ENCODE results near the gene WDR54. TPM values are rescaled to one million over a fixed set of nuclear protein-coding genes. Genes with fewer than 3 reads are reported as not detected.
"Not testable (repeated sequence)": the region's sequence is repeated elsewhere in the genome, so short reads cannot be mapped to it uniquely, and the experiment has no call there.

The WDR54 gene
- polyA plus RNA-seq, 2 of the 4 experiments (the other 2 are of a cell fraction), result 47.4 to 62.5 TPM

DNA sequence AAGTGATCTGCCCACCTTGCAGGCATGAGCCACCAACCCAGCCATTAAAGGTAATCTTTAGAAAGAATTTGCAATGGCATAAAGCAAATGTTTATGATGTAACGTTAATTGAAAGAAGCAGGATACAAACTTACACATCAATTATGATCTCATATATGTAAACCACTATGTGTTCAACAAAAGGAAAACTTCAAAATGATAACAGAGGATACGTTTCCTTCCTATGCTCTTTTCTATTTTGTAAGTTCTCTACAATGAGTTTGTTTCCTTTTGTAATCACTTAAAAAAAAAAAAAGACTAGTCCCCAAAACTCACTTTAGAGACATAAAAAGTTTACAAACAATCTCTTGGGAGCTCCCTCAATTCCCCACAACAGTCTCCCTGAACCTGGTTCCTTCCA lies 1.5 kb upstream of the WDR54 start:
- no peak for DNase-seq (ENCODE audit: low read depth in 1 of 2, low spot score in 1 of 2)
- peaks cover 6% of the 10 kb centered on the region; the same call in 1 of the 3 replicates for H3K4me1 ChIP-seq
- no peak for FAIRE-seq
- H3K4me2 ChIP-seq, result no peak overlapping the region; the same call in 2 of the 3 replicates
- TF ChIP-seq SREBF2 (IDR thresholded peaks at IDR 0.05), result no peak
- TF ChIP-seq, protein P1, sequence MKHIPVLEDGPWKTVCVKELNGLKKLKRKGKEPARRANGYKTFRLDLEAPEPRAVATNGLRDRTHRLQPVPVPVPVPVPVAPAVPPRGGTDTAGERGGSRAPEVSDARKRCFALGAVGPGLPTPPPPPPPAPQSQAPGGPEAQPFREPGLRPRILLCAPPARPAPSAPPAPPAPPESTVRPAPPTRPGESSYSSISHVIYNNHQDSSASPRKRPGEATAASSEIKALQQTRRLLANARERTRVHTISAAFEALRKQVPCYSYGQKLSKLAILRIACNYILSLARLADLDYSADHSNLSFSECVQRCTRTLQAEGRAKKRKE (CRISPR knock-in tag; IDR thresholded peaks at IDR 0.05; ENCODE audit: low read depth), result no peak
- TF ChIP-seq JUN (IDR thresholded peaks at IDR 0.05), result no peak
- TF ChIP-seq, protein P2, sequence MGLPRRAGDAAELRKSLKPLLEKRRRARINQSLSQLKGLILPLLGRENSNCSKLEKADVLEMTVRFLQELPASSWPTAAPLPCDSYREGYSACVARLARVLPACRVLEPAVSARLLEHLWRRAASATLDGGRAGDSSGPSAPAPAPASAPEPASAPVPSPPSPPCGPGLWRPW (IDR thresholded peaks at IDR 0.05), result no peak
- no peak for TF ChIP-seq SMC3 (IDR thresholded peaks at IDR 0.05)
- TF ChIP-seq TFCP2L1 (CRISPR knock-in tag; IDR thresholded peaks at IDR 0.05), result no peak
- TF ChIP-seq HOXB5 (CRISPR knock-in tag; IDR thresholded peaks at IDR 0.05), result no peak
- no peak for TF ChIP-seq NR3C1 (IDR thresholded peaks at IDR 0.05)
- no peak for TF ChIP-seq MYC (IDR thresholded peaks at IDR 0.05; ENCODE audit: borderline replicate concordance, low read length)
- TF ChIP-seq, protein P3, sequence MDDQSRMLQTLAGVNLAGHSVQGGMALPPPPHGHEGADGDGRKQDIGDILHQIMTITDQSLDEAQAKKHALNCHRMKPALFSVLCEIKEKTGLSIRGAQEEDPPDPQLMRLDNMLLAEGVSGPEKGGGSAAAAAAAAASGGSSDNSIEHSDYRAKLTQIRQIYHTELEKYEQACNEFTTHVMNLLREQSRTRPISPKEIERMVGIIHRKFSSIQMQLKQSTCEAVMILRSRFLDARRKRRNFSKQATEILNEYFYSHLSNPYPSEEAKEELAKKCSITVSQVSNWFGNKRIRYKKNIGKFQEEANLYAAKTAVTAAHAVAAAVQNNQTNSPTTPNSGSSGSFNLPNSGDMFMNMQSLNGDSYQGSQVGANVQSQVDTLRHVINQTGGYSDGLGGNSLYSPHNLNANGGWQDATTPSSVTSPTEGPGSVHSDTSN (IDR thresholded peaks at IDR 0.05), result no peak
- no peak for TF ChIP-seq BHLHE40 (IDR thresholded peaks at IDR 0.05; ENCODE audit: low read depth, low read length)
- no peak for TF ChIP-seq CEBPB (IDR thresholded peaks at IDR 0.05)
- no peak for TF ChIP-seq ZC3H11A (IDR thresholded peaks at IDR 0.05)
- TF ChIP-seq EHF (CRISPR knock-in tag; IDR thresholded peaks at IDR 0.05), result no peak
- no peak for TF ChIP-seq ESRRA (IDR thresholded peaks at IDR 0.05; ENCODE audit: borderline replicate concordance, low read length)
- no peak for TF ChIP-seq ZFP36 (IDR thresholded peaks at IDR 0.05; ENCODE audit: borderline replicate concordance, partially characterized antibody)
- TF ChIP-seq, protein P4, sequence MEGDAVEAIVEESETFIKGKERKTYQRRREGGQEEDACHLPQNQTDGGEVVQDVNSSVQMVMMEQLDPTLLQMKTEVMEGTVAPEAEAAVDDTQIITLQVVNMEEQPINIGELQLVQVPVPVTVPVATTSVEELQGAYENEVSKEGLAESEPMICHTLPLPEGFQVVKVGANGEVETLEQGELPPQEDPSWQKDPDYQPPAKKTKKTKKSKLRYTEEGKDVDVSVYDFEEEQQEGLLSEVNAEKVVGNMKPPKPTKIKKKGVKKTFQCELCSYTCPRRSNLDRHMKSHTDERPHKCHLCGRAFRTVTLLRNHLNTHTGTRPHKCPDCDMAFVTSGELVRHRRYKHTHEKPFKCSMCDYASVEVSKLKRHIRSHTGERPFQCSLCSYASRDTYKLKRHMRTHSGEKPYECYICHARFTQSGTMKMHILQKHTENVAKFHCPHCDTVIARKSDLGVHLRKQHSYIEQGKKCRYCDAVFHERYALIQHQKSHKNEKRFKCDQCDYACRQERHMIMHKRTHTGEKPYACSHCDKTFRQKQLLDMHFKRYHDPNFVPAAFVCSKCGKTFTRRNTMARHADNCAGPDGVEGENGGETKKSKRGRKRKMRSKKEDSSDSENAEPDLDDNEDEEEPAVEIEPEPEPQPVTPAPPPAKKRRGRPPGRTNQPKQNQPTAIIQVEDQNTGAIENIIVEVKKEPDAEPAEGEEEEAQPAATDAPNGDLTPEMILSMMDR (IDR thresholded peaks at IDR 0.05), result no peak
- ChIA-PET POLR2A (interaction anchor here (0.7 to 1.4 kb wide), 2 partner anchors 20 to 591 kb away, joined by 4 to 9 read pairs; no protein-coding TSS in a partner anchor), CTCF (interaction anchor here (1.5 kb wide), 1 partner anchor 31 kb away, joined by 3 read pairs; no protein-coding TSS in a partner anchor)
- no peak overlapping the region for H3K4me3 ChIP-seq
- H3K27ac ChIP-seq, result no peak overlapping the region
- no peaks in the 10 kb centered on the region for H3K9me3 ChIP-seq
- 88% methylated on average over 2 of the region's 2 CpGs for WGBS (ENCODE audit: missing lambda C conversion rate)
- no peak for ATAC-seq

DNA sequence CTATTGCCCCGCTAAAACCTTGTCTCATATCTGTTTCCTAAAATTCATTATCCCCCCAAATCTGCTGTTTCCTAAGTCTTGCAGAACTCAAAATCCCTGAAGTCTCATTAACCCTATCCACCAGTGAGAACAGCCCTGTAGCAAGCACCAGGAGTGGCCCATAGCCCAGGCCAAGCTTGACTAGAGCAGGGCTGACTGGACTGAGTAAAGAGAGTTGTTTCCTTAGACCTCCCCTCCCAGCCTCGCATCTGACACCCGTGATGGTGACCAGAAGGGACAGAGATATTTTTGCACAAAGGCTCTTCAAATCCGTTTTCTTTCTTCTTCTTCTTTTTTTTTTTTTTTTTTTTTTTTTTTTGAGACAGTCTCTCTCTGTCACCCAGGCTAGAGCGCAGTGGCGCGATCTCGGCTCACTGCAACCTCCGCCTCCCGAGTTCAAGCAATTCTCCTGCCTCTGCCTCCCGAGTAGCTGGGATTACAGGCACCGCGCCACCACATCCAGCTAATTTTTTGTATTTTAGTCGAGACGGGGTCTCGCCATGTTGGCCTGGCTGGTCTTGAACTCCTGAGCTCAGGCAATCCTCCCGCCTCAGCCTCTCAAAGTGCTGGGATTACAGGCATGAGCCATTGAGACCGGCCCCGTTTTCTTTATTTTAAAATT lies 957 bp upstream of the WDR54 start:
- H3K9me3 ChIP-seq; H3K4me1 ChIP-seq; FAIRE-seq; ATAC-seq; DNase-seq (ENCODE audit: low read depth in 1 of 2, low spot score in 1 of 2): not testable (repeated sequence)
- WGBS (ENCODE audit: missing lambda C conversion rate), result 68% methylated on average over 19 of the region's 19 CpGs
- ChIA-PET POLR2A (interaction anchor here (0.6 to 1.5 kb wide), 8 partner anchors 12 to 683 kb away, joined by 3 to 9 read pairs (median 4); partner anchors contain the start of genes TPRKB and WBP1), CTCF (interaction anchor here (0.9 to 2.3 kb wide), 5 partner anchors 31 to 597 kb away, joined by 3 to 7 read pairs (median 3); no protein-coding TSS in a partner anchor)
- H3K4me3 ChIP-seq, result peak overlapping the region; percentile 85
- H3K27ac ChIP-seq, result peak overlapping the region; percentile 80 to 87
- H3K4me2 ChIP-seq, result peak overlapping the region; percentile 66

Data from A549 (cell line).